ENCODE measurements around the gene NAA15. TPM values are rescaled to one million over a fixed set of nuclear protein-coding genes. Genes with fewer than 3 reads are reported as not detected.

NAA15 gene
- total RNA-seq, 4 donors from 2014 or later, result 25.0 to 48.8 (median 37.2) TPM

GRCh38 chr4:139286186-139286698 is 15.1 kb upstream of the NAA15 start:
- H3K4me3 ChIP-seq, result no peak overlapping the region
- H3K9me3 ChIP-seq, result no peaks in the 10 kb centered on the region
- DNase-seq (no peak), ATAC-seq (peak in 1 of 2 donors; percentile 39)
- peaks cover 0 to 33% of the 10 kb centered on the region in 2 donors for H3K36me3 ChIP-seq
- in situ Hi-C loops (cut with MboI; ENCODE audit: low sequenced_read_pairs in 4 of 4), result no loop called here
- no peaks in the 10 kb centered on the region for H3K4me1 ChIP-seq
- H3K27me3 ChIP-seq, result no peaks in the 10 kb centered on the region
- H3K27ac ChIP-seq, result peak overlapping the region in 1 of 4 donors; percentile 29
- TF ChIP-seq POLR2A (IDR thresholded peaks at IDR 0.05) (no peak), CTCF (IDR thresholded peaks at IDR 0.05 in 4 of 5, conservative IDR thresholded peaks at IDR 0.05 in 1 of 5) (no peak)
- intact Hi-C loops (cut with DNase I; ENCODE audit: low total_unique reads), result no loop called here

- TF ChIP-seq CTCF (IDR thresholded peaks at IDR 0.05 in 4 of 5, conservative IDR thresholded peaks at IDR 0.05 in 1 of 5) (peak; percentile 95 to 98 (median 96)), POLR2A (IDR thresholded peaks at IDR 0.05) (peak; percentile 34 to 36)
- in situ Hi-C loops (cut with MboI; ENCODE audit: low sequenced_read_pairs in 4 of 4) (loop anchor here (5.0 to 10.0 kb wide), 10 partner anchors 61 to 268 kb away; no protein-coding TSS in a partner anchor), intact Hi-C loops (cut with DNase I; ENCODE audit: low total_unique reads) (loop anchor here (1.0 to 2.0 kb wide), 3 partner anchors 67 to 265 kb away; no protein-coding TSS in a partner anchor)
- Histone ChIP-seq H3K36me3 (peaks cover 0 to 32% of the 10 kb centered on the region in 2 donors), H3K9me3 (no peaks in the 10 kb centered on the region), H3K4me3 (peak overlapping the region; percentile 71 to 88 (median 75)), H3K27ac (peak overlapping the region; percentile 94 to 98 (median 96)), H3K4me1 (peaks cover 32 to 37% of the 10 kb centered on the region in 2 donors), H3K27me3 (no peaks in the 10 kb centered on the region)
- DNase-seq (peak; percentile 93 to 94), ATAC-seq (peak; percentile 73 to 76)
Measured at GRCh38 chr4:139295206-139295941, 5.9 kb upstream of the NAA15 start.

GRCh38 chr4:139295942-139296299 is 5.4 kb upstream of the NAA15 start:
- in situ Hi-C loops (cut with MboI; ENCODE audit: low sequenced_read_pairs in 4 of 4), result loop anchor here (5.0 to 10.0 kb wide), 10 partner anchors 61 to 269 kb away; no protein-coding TSS in a partner anchor
- H3K4me3 ChIP-seq, result peak overlapping the region; percentile 71 to 88 (median 75)
- no peaks in the 10 kb centered on the region for H3K27me3 ChIP-seq
- TF ChIP-seq POLR2A (IDR thresholded peaks at IDR 0.05) (no peak), CTCF (IDR thresholded peaks at IDR 0.05 in 4 of 5, conservative IDR thresholded peaks at IDR 0.05 in 1 of 5) (peak in 2 of 5 experiments; percentile 6 to 15)
- DNase-seq (no peak), ATAC-seq (no peak)
- intact Hi-C loops (cut with DNase I; ENCODE audit: low total_unique reads), result loop anchor here (1.0 to 2.0 kb wide), 3 partner anchors 67 to 266 kb away; no protein-coding TSS in a partner anchor
- peak overlapping the region; percentile 94 to 98 (median 96) for H3K27ac ChIP-seq
- H3K9me3 ChIP-seq, result no peaks in the 10 kb centered on the region
- H3K36me3 ChIP-seq, result peaks cover 0 to 27% of the 10 kb centered on the region in 2 donors
- H3K4me1 ChIP-seq, result peaks cover 35 to 37% of the 10 kb centered on the region in 2 donors

- peak; percentile 52 to 74 for DNase-seq
- H3K4me1 ChIP-seq, result peaks cover 35 to 37% of the 10 kb centered on the region in 2 donors
Measured at GRCh38 chr4:139297001-139297410, 4.3 kb upstream of the NAA15 start.

More at GRCh38 chr4:139297001-139297410, 4.3 kb upstream of the NAA15 start:
- in situ Hi-C loops (cut with MboI; ENCODE audit: low sequenced_read_pairs in 4 of 4), result loop anchor here (5.0 to 10.0 kb wide), 10 partner anchors 62 to 270 kb away; no protein-coding TSS in a partner anchor
- H3K27me3 ChIP-seq, result no peaks in the 10 kb centered on the region
- intact Hi-C loops (cut with DNase I; ENCODE audit: low total_unique reads), result no loop called here
- H3K36me3 ChIP-seq, result peaks cover 0 to 16% of the 10 kb centered on the region in 2 donors
- TF ChIP-seq CTCF (IDR thresholded peaks at IDR 0.05 in 4 of 5, conservative IDR thresholded peaks at IDR 0.05 in 1 of 5) (no peak), POLR2A (IDR thresholded peaks at IDR 0.05) (no peak)
- H3K9me3 ChIP-seq, result no peaks in the 10 kb centered on the region
- peak overlapping the region; percentile 94 to 98 (median 96) for H3K27ac ChIP-seq
- peak; percentile 63 to 74 for ATAC-seq
- no peak overlapping the region for H3K4me3 ChIP-seq

All from gastrocnemius medialis (tissue), 4 donors.